Kidney capillary endothelial cell (primary cell): Measurements from ENCODE around the gene FCF1.

Experiments
- DNase-seq: peaks from one replicate; pipeline ENCODE4 v3.0.0-alpha.2; 2018; ENCODE audit warnings: low spot score

Gene FCF1, protein sequence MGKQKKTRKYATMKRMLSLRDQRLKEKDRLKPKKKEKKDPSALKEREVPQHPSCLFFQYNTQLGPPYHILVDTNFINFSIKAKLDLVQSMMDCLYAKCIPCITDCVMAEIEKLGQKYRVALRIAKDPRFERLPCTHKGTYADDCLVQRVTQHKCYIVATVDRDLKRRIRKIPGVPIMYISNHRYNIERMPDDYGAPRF

DNA sequence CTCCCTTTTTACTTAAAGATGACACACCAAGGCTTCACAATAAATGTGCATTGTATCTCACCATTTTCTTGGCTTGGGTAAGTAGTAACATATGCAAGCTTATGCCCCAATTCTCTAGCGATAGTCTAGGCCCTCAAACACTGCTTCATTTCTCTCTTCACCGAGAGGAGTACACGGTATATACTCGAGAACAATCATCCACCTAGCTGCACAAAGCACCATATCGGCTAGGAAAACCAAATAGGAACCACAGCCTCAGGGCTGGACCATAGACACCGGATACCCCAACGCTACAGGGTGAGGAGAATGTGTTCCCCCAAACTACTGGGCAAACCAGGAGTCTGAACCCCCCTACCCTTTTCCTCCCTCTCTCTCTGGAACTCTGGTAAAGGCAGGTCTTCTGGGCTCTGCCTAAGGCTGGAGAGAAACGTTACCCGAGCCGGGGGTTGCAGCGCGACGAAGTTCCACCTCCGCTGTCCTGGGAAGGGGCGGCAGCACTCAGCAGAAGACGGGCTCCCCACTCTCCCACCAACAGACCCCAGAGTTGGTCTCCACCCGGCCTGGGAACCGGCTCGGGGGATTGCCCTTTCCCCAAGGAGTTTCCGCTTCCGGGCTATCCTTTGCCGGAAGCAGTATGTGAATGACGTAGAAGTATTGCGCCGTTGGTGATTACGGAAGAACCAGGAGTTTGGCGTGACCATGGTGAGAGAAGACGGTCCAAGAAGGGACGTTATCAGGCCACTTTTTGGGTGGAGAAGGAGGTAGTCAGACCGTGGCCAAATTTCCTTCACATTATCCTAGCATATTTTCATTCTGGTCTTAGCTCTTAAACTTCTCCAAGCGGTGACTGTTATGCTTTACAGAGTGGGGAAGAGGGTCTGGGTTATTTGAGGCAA, at the start of gene FCF1, which contains the start of gene AREL1:
TSS of gene FCF1 (plus strand) at position 646 of the 896 bp plus-strand sequence. CDS start at position 700, 54 bp downstream.
TSS of gene AREL1 (minus strand) at position 582 of the 896 bp plus-strand sequence. CDS start 27,465 bp downstream, outside the sequence.
- DNase-seq = peak; percentile 81

DNA sequence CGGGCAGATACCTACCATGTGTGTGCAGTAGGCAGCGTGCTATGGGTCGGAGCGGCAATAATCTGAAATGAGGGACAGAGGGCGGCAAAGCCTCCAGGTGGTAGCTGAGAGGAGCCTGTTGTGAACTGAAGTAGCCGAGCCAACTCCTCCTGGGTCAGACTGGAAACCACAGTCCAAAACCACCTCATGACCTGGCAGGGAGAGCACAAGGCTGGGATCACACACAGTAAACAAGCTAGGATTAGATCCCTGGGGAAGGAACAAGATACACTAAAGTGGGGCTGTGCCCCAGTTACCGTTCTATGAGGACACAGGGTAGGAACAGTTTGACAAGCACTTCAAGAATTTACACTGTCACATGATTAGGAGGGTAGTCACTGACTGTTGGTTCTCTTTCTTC, 49.1 kb upstream of the FCF1 start:
- no peak for DNase-seq

DNA sequence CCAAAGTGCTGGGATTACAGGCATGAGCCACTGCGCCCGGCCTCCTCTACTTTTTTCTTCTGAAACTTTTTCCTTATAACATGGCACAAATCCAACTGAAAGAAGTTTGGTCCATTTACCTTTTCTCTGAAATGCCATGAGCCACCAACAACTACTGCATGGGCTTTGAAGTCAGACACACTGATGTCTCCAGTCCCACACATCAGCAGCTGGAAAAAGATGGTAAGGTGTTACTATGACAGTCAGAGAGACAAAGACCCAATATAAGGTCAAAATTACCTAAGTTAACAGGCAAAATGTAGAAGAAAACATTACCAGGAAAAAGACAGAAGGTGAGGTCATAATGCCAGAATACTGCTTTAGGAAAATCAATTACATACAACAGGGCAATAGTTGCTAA, 48.2 kb upstream of the FCF1 start:
- no peak for DNase-seq

DNA sequence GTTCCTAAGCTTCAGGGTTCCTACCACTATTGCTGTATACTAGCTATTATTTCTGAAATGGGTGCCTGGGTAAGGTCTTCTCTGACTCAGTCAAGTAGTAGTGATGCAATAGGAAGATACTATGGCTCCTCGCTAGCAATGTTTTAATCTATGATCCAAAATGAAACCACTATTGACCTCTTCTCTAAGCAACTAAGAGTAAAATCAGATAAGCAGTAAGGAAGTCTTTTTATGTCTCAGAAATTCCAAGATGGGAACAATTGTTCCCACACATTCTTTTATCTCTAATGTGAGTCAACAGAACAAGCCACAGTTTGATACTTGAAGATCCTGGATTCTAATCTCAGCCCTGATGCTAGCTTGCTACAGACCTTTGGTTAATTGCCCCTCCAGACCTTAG, 45.2 kb upstream of the FCF1 start:
- DNase-seq = no peak

DNA sequence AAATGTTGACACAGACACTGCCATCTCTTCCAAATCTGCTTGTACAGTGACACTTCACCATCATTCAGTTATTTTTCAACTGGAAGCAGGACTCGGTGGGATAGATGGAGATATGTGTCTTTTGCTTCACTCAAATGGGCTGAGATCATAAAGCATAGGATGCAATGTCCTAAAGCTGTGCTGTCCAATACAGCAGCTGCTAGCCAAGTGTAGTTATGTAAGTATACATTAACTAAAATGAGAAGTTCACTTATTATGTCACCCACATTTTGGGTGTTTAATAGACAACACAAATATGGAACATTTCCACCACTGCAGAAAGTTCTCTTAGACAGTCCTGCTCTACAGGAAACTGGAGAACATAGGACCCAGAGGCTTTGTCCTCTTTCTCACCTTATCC, 43.7 kb upstream of the FCF1 start:
- no peak for DNase-seq

DNA sequence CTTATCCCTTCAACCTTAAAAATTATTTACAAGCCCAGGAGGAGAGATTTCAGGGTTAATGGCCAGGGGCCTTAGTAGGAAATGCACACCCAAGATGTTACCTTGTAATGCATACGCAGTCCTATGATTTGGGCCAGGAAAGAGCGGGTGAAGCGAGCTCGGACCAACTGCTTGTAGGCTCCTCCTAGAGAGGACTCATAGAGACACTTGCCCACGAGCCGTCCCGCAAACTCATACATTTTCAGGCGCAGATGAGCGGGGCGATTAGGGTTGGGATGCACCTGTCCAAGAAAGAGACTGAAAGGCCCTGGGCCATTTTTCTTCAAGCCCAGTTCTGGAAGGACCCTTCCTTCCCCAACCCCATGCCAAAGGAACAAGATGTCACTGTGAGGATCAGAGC, 43.1 kb upstream of the FCF1 start:
- no peak for DNase-seq

DNA sequence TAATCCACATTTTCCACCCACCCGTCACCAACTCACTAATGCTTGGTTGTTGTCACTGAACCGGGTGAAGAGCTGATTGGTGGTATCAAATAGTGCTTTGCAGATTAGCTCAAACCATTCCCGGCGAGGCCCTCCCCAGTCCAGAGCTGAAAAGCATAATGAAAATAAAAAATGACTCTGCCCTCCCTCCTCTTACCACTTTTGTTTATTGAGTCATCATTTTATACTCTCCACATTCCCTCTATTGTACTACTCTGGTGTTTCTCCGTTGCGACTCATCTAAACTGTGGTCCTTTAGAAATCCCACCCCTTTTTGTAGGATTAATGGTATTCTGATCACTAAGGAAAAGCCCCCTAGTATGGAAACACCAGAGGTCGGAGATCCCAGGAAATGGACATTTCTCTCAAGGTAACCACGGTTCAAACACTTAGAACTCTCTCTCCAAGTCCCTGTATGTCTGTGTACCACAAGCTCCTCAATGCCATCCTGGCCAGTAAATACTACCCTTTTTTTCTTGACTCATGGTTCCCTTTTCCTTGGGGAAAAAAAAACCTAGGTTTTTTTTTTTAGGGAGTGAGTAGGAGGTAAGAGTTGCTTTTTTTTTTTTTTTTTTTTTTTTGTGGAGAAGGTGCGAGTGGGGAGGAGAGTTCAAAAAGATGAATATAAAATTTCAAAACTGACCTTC, 42.1 kb upstream of the FCF1 start:
- no peak for DNase-seq

DNA sequence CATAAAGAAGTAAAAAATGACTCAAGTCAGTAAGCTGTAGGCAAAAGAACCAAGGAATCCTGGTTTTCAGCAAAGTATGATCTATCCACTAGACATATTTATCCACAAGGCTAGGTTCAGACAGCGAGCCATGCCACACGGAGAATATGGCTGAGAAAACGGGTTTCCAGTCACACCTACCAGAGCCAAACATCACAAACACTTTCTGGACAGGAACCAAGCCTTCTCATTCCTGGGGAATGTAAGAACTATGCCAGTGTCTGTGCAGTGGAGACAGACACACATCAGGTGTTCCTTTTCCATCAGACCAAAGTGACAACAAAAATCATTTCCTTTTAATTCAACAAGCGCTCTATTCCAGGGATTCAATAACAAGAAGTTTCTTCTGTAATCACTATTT, 41.2 kb upstream of the FCF1 start:
- DNase-seq = no peak

DNA sequence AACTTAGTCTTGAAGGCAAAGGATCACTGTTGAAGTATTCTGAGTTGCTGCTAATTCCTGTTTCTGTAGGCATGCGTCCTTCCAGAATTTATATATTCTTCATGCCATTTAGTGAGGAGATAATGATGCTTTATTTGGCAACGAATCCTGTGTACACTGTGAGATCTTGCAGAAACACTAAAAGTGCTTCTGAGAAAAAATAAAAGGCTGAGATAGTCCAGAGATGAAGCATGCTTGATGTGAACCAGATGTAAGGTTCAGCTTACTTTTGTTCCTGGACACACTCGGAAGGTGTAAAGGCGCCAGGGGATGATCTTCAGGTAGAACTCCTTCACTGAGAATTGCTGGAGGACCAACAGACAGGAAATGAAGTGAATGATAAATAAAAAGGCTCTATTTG, 39.2 kb upstream of the FCF1 start:
- DNase-seq = no peak

DNA sequence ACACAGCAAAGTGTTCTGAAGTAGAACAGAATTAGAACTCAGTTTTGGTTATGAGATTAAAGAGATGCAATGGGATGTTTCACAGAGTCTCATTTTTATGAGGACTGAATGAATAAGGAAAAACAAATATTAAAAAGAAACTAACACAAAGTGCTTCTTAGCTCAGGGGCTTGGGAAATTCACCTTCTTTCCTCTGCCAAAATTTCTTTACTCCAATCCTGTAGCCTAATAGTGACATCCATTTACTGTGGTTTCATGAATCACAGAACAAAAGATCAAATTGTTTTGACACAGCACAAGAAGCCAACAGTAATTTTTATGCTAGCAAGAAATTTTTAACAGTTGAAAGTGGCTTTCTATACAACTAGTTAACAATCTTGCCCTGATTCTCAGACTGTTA, 37.7 kb upstream of the FCF1 start:
- no peak for DNase-seq

DNA sequence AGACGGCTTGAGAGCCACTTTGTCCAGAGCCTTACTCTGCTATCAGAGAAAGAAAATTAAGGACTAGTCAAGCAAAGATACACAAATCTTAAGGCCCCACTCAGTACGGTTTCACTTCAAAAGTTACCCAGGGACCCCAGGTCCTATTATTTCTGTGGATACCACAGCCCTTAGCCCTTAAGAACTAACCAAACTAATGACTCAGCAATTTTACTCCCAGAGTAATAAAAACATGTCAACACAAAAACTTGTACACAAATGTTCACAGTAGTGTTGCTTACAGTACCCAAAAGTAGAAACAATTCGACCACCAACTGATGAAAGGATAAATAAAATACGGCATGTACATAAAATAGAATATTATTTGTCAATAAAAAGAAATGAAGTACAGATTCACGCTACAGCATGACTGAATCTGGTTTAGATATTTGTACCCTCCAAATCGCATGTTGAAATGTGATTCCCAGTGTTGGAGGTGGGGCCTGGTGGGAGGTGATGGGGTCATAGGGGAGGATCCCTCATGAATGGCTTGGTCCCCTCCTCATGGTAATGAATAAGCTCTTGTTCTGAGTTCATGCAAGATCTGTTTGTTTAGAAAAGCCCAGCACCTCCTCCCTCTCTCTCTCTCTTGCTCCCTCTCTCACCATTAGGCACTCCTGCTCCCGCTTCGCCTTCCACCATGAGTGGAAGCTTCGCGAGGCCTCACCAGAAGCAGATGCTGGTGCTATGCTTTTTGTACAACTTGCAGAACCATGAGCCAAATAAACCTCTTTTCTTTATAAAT, 30.6 kb upstream of the FCF1 start:
- no peak for DNase-seq

DNA sequence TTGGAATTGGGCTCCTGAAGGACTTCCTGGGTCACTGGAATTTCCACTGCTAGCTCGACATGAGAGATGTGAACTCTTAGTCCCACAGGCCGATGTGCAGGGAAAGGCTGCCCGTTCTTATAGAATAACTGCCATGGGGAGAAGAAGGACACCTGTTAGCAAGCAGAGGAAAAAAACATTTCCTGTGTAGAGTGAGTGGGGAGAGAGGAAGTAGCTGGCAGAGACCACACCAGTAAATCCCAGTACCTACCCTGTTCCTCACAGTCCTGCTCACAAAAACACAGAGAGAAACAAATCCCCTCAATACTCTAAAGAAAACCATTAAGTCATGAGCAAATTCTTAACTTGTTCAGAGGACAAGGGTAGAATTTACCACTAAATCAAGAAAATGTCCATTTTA, 29.5 kb upstream of the FCF1 start:
- DNase-seq = no peak

DNA sequence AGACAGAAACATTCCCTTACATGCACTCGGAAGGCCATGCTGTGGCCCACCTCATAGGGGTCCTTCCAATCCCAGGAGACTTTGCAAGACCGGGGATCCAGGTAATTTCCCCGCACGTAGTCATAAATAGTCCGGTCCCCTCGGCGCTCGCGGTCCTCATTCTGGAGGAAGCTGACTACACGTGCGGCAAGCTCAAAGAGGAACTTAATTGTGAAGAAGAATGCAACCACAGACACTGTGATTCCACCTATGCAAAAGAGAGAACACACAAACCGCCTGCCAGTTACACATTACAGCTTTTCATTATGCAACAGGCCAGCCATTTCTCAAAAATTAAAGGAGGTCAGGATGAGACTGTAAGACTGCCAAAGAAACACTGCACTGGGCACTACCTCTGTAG, 28.5 kb upstream of the FCF1 start:
- DNase-seq = no peak

DNA sequence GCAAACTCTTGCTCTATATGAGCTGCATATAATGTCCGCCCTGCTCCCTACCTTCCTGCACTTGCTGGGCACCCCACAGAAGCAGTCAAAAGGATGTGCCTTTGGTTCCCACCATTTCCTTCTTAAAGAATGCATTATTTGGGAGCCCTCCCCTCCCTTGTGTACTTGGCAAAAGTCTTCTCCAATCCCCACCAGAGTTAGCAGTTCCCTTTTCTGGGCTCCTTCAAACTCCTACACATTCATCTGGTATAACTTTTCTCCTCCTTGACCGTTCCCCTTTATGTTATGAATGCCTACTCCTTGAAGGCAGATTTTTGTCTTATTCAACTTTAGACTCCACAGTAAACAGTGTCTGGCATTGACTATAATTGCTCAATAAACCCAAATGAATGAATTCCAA, 27.9 kb upstream of the FCF1 start:
- no peak for DNase-seq

DNA sequence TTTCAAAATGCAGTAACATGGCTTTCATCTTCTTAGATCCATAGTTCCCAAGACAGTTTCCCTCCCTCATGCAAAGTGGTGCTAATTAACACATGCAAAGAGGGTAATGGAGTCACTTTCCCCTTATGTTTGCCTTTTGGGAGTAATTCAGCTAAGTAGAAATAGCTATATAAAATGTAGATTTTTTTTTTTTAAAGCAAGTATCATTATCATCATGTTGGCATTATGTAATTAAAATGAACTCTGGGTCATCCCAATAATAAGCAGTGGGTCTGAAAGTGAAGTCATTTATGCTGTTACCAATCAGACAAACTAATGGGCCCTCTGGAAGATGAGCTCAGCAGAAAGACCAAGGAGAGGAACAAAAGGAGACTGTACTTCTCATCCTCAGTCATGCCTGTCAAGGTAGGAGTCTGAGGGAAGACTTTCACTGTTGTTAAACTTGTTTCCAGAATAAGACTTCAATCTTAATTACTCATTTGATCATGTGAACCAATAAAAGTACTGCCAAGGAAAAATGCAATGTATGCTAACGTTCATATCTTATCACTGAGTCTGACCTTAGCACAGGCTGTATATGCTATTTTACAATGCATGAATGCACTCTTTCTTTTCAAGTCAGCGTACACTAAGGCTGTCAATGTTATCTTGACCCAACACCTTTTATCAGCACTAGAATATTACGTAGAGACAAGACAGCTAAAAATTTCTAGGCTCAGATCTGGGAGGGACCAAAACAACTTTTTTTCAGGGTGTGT, 26.8 kb upstream of the FCF1 start:
- no peak for DNase-seq

DNA sequence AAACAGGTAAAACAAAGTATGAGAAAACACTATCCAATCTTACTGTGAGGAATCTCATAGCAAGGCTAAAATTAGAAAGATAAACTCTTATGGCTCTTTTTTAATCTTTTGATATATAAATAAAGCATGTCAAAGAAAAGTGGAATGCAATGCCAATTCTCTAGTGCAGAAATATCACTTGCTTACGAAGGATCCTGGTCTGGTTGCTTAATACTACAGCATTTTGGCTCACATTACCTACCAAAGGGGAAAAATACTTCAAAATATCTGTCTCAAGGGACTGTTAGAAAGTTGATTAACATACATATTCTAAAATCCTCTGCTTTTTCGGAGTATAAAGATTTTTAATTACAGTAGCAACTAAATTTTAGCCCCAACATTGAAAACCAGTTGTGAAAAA, 21.5 kb upstream of the FCF1 start:
- no peak for DNase-seq

DNA sequence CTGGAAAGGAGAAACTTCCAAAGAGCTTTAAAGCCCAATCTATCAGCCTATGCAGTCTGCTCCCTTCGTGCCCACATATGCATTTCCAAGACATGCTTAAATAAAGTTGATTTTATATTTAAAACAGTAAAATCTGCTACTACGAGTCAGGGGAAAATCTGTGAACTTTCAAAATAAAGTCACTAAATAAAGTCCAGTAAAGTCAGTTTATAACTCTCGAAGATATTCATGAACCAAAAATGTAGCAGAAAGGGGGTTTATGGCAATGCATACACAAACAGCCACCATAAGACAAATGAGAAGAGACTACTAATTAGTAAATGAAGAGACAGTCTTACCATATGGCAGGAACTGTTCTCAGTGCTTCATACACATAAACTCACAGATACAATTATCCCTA, 19.8 kb upstream of the FCF1 start:
- DNase-seq = no peak

DNA sequence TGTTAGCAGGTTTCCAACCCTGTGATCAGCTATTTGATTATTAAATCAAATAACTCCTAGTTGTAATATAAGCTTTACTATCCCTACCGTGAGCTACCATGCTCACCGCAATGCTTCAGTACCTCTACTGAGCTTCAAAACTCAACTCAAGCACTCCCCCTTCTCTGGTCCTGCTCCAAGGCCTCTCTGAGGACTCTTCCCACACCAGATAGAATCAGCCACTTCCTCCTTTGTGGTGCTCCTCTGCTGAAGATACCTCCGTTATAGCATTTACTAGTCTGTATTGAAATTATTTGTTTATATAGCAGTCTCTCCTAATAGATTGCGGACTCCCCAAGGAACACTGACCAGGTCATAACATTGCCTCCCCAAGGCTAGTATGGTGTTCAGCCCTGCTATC, 17.5 kb upstream of the FCF1 start:
- no peak for DNase-seq

DNA sequence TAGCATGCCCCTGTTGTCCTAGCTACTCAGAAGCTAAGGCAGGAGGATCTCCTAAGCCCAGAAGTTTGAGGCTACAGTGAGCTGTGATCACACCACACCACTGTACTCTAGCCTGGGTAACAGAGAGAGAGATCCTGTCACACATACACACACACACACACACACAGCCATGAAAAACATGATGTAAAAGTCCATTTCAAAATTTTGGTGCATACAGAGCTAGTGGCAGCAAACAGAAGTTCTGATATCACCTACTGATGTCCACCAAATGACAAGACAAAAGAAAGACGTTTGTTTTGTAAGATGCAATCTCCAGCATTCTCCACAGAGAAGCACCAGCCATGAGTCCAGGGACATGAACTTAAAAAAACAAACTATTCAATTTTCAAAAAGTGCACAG, 15.9 kb upstream of the FCF1 start:
- DNase-seq = no peak

DNA sequence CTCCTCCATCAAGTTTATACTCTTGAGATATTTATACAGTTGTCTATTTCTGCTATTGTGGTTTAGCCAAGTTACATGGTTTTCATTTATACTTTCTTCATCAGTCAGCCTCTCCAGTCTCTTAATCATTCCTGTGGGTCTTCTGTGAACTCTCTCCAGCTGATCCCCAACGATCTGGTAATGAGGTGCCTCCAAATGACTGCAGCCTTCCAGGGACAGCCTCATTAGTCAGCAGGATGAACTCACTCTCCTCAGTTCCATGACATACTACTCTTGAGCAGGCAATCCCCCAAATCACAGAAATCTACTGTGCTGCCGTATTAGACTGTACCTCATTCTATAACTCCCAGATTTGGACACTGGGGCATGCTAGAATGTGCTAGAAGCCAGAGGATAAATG, 15.4 kb upstream of the FCF1 start:
- DNase-seq = no peak

DNA sequence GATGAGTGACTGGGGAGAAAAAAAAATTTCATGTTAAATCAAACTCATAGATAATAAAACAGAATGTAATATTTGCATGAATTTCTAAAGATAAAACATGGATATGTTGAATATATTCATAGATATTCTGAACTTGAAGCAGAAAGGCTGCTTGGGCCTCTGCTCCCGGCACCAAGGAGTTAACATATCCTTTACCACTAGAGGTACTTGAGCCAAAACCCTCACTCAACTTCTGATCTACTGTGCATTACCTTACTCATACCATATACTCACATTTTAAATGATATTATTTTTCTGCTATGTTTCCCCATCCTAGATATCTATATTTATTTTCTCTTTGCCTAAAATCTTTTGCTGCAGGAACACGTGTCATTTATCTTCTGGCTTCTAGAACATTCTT, 15.0 kb upstream of the FCF1 start:
- DNase-seq = no peak

DNA sequence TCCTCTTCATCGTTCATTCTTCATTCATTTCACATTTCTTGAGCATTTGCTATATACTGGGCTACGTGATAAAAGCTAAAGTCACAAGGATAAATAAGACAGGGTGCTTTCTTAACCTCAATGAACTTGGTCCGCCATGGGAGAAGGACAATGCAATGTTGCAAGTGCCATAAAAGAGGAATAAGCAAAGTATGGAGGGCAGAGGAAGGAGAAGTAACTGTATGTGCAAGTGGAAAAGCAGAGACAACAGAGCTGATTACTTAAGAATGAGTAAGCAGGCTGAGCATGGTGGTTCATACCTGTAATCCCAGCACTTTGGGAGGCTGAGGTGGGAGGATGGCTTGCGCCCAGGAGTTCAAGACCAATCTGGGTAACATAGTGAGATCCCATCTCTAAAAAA, 14.5 kb upstream of the FCF1 start:
- no peak for DNase-seq
